Mucosa of gallbladder (tissue), 1 donor: ENCODE results near the gene ABHD14A. TPM values are rescaled to one million over a fixed set of nuclear protein-coding genes. Genes with fewer than 3 reads are reported as not detected.
A peak's percentile ranks its signal among the peaks of the same experiment; 100 is the strongest.
"Not testable (repeated sequence)": the region's sequence is repeated elsewhere in the genome, so short reads cannot be mapped to it uniquely, and the experiment has no call there.

ENCODE experiments used
- DNase-seq: peaks from one replicate; pipeline ENCODE4 v3.0.0-alpha.2; 2020; ENCODE audit warnings: low spot score
- total RNA-seq: library from RNA; stranded (reverse); gene quantifications from one replicate; pipeline ENCODE4 v1.2.1, GENCODE V29; 2021
- donor health status: DM: no; HTN: no; CAD: no.

ABHD14A gene
- 20.8 TPM for total RNA-seq

DNA sequence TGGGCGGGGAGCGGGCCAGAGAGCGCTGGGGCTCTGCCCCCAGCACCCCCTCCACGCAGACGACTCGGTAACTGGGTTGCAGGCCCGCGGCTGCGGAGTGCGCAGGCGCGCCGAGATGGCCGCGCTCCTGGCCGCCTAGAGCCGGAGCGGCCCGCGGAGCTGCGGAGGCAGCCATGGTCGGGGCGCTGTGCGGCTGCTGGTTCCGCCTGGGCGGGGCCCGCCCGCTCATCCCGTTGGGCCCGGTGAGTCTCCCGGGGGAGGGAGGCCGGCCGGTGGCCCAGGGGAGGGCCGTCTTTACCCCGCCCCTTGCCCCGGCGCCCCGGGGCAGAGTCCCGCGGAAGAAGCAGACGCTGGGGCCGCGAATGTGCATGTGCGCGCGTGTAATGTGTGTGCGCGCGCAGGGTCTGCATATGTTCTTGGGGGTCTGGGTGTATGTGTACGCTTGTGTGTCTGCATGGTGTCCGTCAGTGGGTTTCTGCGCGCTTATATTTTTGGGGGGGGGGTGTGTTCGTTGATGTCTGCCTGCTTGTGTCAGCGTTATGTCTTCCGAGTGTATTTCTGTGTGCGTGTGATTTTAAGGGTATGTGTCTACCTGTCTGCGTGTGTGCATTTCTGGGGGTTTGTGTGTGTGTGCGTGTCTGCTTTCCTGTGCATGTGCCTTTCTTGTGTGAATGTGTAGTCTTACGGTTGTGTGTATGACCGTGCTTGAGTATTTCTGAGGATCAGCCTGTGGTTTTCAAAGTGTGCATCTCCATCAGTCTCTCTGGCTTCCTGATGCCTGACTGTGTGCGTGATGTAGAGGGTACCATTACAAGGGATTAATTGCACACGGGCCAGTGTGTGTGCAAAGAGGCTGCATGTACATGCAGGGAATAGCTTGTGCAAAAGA, at the start of gene ABHD14A:
ABHD14A (plus strand) TSS at position 102 of the 889 bp plus-strand sequence; CDS start at position 174, 72 bp downstream.
- DNase-seq: peak; percentile 71

DNA sequence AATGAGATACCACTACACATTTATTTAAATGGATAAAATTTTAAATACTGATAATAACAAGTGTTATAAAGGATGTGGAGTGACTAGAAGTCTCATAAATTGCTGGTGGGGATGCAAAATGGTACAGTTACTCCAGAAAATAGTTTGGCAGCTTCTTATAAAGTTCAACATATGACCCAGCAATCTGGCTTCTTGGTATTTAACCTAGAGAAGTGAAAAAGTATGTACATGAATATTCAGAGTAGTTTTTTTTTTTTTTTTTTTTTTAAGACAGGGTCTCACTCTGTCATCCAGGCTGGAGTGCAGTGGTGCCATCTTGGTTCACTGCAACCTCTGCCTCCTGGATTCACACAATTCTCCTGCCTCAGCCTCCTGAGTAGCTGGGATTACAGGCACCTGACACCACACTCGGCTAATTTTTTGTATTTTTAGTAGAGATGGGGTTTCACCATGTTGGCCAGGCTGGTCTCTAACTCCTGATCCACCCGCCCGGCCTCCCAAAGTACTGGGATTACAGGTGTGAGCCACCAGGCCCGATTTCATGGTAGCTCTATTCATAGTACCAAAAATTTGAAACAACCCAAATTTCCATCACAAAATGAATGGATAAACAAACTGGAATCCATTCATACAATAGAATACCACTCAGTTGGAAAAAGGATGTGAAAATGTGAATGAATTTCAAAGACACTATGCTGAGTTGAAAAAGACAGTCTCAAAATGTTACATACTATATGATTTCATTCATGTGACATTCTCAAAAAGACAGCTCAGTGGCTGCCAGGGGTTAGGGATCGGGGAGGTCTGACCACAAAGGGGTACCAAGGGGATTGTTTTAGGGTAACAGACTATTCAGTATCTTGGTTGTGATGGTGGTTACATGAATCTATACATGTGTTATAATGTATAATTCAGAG, 47.5 kb upstream of the ABHD14A start:
- DNase-seq: no peak

GRCh38 chr3:51928438-51928837, 46.4 kb upstream of the ABHD14A start:
- no peak for DNase-seq

DNA sequence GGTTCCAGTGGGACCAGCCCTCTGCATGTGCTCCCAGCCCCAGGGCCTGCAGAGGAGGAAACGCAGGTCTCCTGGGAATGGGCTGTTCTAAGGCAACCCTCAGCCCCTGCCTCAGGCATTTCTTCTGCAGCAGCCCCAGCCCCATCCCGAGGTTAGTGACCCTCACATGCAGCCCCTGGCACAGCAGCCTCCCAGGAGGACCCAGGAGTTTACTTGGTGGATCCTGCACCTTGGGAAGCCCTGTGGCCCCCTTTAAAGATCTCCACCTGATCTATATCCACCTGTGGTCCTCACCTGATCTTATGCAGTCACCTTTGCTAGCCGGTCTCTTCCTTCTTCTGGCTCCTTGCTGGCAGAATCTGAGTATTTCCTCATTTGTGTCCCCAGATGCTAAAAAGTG, 45.9 kb upstream of the ABHD14A start:
- DNase-seq: not testable (repeated sequence)

GRCh38 chr3:51929420-51930003, 45.4 kb upstream of the ABHD14A start:
- DNase-seq: no peak

GRCh38 chr3:51930439-51930838, 44.4 kb upstream of the ABHD14A start:
- DNase-seq: no peak

- DNase-seq: no peak
Measured at GRCh38 chr3:51931756-51932155, 43.1 kb upstream of the ABHD14A start.

GRCh38 chr3:51932471-51933370, 42.1 kb upstream of the ABHD14A start:
- no peak for DNase-seq

DNA sequence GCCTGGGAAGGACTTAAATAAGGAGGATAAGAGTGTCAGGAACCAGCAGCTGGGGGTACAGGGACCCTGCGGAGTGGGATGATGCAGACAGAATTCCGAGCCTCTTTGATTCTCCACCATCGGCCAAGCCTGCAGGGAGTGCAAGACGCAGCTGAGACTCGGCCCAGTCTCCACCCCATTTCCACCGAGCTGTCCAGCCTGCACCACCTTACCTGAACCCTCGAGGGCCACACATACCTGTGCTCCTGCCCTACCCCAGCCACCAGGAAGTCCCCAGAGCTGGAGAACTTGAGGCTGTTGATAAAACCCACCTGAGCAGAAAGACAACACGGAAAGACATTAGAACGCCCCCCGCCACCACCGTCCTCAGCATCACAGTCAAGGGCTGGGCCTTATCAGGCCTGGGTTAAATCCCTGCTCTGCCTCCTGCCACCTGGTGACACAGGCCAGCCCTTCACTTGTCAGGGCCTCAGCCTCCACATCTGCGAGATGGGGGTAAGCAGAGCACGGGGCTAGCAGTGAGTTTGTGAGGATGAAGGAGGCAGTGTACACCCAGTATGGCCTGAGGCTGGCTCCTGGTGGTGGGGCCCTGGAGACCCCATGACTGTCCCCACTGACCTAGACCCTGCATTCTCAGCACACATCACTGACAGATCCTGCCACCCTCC, 41.3 kb upstream of the ABHD14A start:
- DNase-seq: no peak

DNA sequence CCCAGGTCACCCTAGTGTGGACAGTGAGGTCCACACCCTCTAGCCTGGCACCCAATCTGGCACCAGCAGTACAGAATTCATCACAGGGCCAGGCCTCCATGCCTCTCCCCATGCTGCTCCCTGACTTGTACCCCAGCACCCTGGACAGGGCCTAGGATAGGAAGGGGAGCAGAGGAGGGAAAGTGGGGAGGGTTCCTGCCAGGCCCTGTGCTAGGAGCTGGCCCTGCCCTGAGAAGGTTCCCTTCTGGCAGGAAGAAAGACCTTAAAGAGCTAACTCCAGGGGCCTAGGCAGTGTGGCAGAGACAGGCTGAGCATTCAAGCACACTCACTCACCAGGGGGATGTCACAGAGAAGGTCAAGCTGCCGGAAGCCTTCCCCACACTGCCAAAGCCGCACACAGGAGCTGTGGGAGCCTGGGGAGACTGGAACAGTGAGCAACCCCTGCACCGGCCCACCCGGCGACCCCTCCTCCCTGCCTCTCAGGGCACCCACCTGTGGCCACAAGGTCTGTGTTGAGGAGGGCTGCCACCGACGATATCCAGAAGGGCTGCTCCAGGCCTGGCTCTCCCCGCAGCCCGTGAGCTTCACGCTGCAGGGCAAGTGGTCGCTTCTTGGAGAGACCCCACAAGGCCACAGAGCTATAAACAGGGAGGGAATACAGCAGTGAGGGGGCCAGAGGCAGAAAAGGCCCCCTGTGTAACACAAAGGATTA, 40.6 kb upstream of the ABHD14A start:
- DNase-seq: no peak

DNA sequence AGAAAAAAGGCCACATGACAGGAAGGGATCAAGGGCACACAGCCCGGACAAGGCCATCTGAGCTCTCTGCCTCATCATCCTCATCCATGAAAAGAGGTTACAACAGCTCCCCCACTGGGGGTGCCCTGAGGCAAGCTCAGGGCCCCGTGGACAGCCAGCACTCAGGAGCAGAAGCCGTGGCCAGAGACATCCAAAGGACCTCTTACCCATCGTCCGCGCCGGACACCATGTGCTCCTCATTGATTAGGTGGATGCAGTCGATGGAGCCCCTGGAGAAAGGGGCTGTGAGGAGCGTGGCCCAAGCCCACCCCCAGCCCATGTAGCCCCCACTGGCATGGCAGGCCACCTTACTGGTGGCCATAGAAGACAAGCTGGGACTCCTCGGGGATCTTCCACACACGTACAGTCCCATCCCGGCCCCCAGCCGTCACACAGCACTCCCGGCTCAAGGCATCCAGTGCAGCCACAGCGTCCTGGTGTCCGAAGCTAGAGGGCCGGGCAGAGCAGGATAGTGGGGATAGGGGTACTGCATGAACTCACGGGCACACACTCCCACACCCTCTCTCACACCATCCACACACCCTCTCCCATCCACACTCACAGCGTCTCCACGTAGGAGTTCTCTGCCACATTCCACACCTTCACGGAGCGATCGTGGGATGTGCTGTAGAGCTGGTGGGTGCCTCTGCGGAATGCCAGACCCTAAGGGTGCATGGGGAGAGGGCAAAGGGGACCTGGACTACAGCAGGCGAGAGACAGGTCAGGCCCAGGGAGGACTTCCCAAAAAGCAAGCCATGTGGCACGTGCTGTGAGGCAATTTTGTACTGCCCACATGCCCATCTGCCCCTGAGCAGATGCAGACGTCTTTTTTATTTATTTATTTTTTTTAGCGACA, 39.6 kb upstream of the ABHD14A start:
- DNase-seq: no peak

DNA sequence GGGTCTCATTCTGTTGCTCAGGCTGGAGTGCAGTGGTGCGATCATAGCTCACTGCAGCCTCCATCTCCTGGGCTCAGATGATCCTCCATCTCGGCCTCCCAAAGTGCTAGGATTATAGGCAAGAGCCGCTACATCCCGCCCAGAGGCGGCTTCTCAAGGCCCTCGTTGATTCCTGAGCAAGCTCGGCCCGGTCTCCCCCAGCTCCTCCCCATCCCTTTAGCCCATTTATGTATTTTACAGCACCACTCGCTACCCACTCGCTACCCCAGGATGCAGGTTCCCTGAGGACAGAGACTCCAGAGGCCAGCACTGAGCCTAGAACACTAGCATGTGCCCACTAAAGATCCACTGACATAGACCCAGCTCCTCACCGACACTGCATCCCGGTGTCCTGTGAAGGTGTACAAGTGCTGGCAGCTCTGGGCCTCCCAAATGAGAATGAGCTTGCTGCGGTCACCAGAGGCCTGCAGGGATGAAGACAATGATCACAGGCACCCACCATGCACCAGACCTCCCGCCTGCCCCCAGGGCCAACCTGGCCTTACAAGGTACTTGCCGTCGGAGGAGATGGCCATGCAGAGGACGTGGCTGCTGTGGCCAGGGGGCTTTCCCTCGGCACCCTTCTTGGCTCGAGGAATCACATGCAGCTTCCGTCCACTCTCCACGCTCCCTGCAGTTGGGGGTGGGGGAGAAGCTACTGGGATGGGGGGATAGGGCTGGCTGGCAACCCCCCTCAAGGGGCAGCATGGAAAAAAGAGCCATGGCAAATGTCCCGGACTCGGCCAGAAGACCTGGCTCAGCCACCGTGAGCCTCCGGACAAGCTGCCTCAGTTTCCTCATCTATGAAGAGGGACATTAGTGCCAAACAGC, 38.7 kb upstream of the ABHD14A start:
- DNase-seq: no peak

DNA sequence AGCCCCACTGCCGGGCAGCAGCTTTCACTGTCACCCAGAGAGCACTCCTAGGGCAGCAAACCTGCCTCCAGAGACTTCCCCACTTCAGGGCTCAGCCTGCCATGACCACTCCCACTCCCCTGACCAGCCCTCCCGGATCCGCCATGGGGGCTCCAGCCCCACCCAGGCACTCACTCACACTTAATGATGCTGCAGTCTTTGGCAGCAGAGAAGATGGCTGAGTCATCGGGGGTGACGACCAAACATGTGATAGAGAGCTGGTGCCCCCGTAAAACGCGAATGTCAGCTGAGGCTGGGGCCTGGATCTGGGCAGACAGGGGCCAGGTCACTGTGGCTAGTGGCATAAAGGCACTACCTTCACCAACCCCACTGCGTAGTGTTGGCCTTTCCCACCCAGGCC, 37.9 kb upstream of the ABHD14A start:
- DNase-seq: no peak

DNA sequence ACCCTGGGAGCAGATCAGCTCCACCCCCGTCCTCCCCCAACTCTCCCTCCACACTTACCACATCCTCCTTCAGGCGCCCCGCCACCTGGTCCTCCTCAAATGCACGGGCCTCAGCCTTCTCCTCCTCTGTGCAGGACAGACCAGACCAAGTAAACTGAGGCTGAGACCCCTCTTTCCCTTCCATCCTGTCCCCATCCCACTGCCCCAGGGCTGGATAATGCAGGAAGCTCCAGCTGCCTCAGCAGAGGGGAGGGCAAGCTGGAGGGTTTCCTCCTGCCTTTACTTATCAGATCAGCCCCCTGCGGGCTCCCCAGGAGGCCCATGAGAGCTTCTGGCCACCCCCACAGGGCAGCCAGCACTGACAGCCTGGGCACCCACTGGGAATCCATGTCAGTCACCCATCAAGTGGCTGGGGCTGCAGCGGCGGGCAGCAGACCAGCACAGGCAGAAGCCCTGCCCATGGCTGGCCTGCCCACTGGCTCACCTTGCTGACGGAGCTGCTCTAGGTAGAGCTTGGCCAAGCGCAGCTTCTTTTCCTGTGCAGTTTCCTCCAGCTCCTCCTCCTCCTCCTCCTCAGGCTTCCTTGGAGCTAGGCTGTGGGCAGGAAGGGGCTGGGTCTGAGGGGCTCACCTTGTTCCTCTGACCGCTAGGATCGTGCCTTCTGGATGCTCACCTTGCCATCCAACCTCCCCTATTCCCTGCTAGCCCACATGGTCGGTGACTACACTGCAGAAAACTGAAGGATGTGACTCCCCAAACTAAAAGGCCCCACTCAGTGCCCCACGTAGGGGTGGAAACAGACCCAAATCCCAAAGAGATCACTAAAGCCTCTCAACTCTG, 37.0 kb upstream of the ABHD14A start:
- DNase-seq: no peak

DNA sequence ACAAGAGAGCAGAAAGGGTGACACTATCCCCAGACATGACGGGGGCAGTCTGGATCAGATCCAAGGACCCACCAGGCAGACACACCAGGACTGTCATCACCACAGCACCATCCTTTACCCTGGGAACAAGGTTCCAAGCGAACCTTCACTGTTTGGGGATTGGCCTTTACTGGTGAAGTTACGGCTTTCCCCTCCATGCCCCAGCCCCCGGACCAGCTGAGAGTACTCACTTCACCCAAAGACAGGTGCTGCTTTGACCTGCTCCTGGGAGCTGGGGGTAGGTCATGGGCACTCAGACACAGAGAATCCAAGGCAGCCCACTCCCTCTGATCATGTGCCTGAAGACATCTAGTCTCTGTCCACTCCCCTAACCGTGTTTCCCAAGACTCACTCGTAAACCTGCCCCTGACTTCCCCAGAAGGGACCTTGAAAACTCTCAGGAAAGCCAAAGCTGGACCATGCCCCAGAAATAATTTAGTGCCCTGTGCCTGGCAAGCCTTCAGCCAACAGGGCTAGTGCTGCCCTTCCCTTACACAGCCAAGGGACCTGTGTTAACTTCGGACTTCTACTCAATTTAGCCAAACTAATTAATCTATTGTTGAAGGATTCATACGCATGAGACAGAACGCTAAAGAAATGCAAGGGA, 36.0 kb upstream of the ABHD14A start:
- DNase-seq: no peak

- DNase-seq: no peak
Measured at GRCh38 chr3:51940648-51941462, 34.0 kb upstream of the ABHD14A start.
